GM19452 (cell line): ENCODE results near the gene RPS2.
"Not testable (repeated sequence)": the region's sequence is repeated elsewhere in the genome, so short reads cannot be mapped to it uniquely, and the experiment has no call there.

Experiments used
- ATAC-seq: cut with Tn5 transposase; IDR thresholded peaks from one replicate; pipeline ENCODE4 v1.9.1; 2021; ENCODE audit not compliant: unreplicated experiment

The RPS2 gene

GRCh38 chr16:1964506-1965395 lies at the start of gene RPS2:
RPS2 (minus strand) TSS chr16:1964826; CDS start chr16:1964625, 201 bp downstream.
- peak; percentile 72 for ATAC-seq

DNA sequence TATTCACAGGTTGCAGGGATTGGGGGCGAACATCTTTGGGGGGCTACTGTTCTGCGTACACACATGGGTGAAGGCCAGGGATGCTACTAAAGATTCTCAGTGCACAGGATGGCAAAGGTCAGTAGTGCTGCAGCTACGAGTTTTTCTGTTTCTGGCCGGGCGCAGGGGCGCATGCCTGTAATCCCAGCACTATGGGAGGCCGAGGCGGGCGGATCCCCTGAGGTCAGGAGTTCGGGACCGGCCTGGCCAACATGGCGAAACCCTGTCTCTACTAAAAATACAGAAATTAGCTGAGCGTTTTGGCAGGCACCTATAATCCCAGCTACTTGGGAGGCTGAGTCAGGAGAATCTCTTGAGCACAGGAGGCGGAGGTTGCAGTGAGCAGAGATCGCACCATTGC lies 48.9 kb upstream of the RPS2 start:
- no peak for ATAC-seq

GRCh38 chr16:2011726-2012125 lies 47.1 kb upstream of the RPS2 start:
- ATAC-seq, result not testable (repeated sequence)

DNA sequence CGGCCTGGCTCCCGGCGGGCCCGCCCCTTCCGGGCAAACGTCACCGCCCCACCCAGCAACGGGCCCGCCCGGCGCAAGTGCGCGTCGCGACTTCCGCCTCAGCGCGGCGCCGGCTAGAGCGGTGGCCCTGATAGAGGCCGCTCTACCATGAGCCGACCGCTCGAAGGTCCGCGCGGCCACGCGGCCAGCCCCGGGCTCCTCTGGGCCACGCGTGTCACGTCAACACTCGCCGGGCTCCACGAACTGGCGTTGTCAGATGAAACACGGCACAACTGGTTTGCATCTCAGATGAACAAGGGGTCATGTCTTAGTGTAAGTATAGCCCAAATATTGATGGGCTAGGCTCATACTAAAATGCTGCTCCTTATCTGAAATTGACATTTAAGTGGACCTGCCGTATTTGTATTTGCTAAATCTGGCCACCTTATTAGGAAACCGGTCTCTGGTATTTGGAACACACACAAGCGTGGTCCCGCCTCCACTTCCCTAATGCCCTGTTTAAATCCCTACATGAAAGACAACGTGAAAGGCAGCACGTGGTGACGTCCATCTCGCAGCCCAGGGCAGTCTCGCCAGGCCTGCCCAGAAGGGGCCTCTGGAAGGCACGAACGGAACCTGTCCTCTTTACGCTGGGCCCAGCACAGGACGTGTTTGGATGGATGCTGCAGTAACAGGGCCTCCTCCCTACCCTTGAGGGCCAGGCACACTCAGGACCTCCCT lies 45.3 kb upstream of the RPS2 start, which contains the start of gene ZNF598:
Gene ZNF598 (minus strand): TSS at position 31 of the 720 bp plus-strand sequence.
- ATAC-seq, result peak; percentile 87

DNA sequence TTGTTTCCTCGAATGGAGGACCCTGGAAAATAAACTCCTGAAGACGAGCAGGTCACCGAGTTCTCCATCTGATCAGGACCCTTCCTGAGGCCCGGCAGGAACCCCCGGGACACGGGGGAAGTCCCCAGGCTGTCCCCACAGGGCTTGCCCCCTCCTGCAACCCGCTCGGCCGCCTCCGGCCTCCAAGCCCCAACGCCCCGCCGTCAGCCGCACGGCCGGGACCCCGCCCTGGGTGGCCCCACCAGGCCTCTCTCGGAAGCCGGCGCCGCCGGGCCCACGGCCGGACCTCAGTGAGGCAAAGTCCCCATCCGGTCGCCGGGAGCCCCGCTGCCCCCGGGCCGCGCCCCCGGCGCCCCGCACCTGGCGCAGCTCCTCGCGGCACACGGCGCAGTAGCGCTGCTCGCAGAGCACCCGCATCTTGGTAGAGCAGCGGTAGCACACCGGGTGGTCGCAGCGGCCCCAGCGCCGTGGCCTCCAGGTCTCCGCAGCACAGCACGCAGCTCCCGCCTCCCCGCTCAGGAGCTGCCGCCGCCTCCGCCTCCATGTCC lies 44.6 kb upstream of the RPS2 start:
- peak; percentile 34 for ATAC-seq

DNA sequence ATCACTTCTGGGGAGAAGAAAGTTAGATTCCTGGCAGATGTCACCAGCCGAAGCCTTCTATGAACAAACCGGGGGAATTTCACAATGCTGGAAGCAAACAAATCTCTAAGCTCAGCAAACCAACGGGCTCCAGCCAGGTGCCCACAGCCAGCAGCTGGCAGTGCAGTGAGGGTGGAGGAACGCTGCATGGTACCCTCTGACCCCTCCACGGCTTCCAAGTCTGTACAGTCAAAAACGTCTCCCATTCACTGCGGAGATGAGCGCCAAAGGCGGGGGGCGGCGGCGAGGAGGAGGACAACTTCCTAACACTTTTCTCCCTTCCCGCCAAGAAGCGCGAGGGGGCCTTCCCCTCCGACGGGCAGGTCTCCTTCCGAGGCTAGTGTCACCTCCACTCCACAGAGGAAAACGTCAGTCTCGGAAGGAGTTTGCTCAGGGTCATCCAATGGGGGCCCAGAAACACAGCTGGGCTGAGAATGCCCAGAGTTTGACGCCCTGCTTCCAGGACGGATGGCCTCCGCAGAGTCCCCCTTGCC lies 44.1 kb upstream of the RPS2 start:
- no peak for ATAC-seq

GRCh38 chr16:2008009-2008526 lies 43.4 kb upstream of the RPS2 start:
- ATAC-seq, result no peak

DNA sequence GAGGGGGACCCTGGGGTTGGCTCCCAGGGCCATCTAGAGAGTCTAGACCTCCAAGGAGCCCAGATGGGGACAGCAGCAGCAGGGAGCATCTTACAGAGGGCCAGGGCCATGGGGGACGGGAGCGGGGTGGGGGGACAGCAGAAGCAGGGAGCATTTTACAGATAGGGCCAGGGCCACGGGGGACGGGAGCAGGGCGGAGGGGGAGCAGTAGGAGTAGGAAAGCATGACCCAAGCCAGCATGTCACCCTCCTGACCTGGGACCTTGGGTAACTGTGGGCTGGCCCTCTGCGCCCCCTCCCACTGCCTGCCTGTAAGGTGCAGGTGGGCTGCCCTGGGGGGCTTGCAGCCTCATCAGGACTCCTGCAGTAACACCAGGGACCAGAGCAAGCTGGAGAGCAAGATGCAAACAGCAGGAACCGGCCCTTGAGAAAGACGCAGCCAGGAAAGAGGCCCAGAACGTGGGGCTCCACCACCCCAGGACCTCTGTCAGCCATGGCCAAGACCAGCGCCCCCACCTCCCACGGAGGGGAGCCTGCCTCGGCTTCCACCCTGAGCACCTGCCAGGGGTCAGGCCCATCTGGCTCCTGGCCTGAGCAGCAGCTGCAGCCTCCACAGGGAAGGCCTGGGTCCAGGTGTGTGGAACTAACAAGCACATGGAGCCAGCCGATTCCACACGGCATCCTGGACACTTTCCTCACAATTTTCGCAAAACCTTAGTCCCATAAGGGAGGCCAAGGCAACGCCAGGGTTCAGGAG lies 42.6 kb upstream of the RPS2 start:
- no peak for ATAC-seq

DNA sequence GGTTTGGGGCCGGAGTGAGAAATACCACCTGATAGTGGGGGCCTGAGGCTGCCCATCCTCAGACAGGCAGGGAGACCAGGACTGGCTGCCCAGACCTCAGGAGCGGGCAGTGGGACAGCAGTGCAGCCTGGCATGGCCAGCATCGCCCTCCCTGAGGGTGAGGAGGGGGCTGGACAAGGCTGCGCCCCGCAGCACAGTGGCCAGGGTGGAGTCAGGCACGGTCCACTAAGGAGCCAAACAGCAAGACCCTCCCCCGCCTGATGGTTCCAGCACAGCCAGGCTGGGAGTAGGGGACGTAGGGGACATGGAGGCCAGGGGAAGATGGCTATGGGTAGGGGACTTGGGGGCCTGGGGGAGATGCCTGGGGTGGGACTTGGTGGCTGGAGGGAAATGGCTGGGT lies 41.7 kb upstream of the RPS2 start:
- ATAC-seq, result no peak

DNA sequence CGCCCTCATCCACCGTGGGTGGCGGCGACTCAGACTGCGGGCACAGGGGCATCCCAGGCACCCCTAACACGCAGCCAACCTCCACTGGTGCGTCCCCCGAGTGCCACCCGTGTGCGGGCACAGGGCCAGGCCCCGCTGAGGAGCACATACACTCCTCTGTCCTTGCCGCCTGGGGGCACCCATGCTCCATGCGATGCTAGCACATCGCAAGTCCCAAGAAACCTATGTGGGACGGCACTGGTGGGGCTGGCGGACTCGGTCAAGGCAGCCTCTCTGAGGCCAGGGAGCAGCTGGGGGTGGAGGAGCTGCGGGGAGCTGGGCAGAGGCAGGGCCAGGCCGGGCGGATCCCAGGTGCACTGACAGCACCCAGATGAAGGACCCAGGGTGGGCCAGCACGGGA lies 41.0 kb upstream of the RPS2 start:
- no peak for ATAC-seq

- ATAC-seq, result no peak
Measured at GRCh38 chr16:2004795-2005517, 40.3 kb upstream of the RPS2 start.

DNA sequence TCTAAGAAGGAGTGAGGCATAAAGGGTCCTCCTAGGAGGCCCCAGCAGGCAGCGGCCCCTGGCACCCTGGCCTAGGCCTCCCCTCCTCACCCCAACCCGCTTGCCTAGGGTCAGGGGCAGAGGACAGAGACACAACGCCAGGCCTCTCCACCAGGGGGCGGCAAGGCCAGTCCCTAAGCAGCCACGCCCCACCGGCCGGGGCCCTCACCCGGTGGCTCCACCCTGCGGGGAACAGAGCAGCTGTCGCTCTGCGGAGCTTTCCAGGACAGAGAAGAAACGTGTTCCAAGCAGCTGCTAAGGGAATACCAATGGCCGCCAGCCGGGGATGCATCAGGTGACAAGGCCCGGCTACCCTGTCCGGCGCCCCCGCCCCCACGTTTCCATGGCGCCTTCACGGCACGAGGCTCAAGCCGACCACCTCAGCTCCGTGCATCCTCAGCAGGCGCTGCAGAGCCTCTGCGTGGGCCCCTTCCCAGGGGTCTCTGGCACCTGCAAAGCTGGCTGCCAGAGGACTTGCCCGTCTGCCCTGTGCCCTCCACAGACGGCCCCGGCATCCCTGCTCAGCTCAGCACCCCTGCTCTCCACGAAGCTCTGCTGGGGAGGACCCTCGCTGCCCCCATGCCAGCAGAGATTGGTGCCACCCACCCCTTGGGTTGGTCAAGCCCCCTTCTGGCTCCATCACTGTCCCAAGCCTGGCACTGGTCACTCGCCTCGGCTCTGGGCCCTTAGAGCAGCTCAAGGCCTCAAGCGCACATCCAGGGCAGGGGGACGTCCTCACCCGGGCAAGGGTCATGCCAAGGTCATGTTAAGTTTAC lies 39.4 kb upstream of the RPS2 start:
- no peak for ATAC-seq

DNA sequence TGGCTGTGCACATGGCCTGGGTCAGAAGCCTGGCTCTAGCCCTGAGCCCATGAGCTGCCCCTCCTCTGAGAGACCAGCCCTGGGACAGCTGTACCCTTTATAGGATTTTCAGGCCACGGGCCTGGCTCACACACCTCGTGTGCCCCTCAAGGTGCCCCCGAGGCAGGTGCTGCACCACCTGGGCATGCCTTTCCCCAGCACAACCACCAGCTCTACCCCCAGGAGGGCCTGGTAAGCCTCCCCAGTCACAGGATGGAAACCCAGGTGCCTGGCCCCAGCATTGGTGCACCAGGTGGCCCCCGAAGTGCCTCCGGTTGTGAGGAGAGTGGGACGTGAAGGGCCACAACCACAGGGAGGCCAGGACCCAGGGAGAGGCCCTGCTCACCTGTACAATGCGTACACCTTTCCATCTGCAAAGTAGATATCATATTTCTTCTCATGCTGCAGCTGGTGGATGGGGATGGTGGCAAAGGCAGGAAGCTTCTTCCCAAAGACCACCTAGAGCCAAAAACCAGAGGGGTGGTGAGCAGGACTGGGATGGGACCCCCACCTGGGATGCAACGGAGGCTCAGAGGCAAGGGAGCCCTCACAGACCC lies 38.7 kb upstream of the RPS2 start:
- no peak for ATAC-seq

DNA sequence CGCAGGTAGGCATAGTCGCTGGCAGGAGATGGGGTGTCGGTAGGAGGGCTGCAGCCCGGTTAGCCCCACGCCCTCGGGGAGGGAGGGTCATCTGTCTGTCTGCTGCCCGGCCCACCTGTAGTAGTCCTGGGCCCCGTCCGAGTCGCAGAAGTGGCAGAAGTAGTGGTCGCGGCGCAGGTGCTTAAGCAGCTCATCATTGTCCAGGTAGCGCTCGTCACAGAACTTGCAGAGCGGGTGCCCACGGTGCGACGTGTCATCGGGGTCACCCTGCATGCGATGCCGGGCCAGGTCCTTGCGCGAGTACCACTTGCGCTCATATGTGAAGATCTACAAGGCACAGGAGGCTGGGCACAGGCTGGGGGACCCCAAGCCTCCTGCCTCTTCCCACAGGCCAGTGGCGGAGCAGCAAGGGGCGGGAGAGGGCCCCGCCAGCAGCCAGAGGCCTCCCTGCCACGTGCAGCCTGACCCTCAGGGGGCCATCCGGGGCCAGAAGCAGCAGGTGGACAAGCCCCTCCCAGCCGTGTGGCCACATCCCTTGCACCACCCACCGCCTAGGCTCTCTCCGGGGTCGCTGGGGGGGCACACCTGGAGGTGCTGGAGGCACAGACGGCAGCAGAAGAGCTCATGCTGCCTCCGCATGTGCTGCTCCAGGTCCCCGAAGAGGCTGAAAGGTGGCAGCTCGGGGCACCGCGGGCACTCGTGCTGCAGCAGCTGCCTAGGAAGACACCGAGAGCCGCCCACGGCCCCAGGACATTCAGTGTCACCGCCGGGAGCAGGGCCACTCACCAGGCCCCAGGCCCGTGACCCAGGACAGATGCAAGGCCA lies 38.0 kb upstream of the RPS2 start:
- no peak for ATAC-seq

DNA sequence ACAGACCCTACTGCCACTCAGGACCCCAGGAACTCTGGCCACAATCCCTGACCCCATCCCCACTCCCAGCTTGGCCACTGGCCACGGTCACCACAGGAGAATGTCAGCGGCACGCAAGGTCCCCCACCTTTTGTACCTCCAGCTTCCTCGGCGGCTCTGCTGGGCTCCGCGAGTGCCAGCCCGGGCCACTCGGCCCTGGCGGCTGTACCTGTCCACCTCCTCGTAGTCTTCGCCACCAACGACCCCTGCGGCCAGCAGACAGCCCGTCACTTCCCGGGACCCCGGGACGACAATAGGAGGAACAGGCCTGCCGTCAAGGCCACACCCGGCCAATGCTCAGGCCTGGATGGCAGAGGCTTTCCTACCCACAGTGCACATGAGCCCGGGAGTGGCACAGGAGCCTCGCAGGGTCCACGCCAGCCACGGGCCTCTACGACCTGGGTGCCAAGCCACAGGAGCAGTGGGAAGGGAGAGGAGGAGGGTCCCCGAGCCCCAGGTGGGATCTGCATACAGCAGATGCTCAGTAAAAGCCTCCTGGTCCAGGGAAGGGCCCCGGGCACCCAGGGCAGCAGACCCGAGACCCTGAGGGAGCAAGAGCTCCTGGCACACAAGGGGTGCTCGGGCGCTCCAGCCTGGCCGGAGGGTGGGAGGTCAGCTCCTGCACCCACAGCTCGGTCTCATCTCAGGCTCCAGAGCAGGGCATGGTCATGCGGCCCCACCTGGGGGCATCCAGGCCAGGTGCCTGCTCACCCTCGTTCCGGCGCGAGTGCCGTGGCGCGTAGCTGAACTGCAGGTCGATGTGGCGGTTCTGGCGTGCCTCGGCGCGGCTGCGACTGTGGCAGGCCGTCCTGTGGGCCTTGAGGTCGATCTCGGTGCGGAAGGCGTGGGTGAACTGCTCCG lies 37.1 kb upstream of the RPS2 start:
- ATAC-seq, result no peak

- ATAC-seq, result no peak
Measured at GRCh38 chr16:2001035-2001434, 36.4 kb upstream of the RPS2 start.
